G401 (cell line): Measurements from ENCODE around the gene INSC. TPM values are rescaled to one million over a fixed set of nuclear protein-coding genes. Genes with fewer than 3 reads are reported as not detected.

Experiments
- DNase-seq: peaks from one replicate; pipeline ENCODE4 v3.0.0-alpha.2; 2015; ENCODE audit warnings: low spot score
- in situ Hi-C: cut with HindIII; loops from 2 replicates; pipeline ENCODE4 v1.10.0; 2016; ENCODE audit warnings: low sequenced_read_pairs, mixed read lengths
- total RNA-seq: library from RNA; depleted of rRNA; stranded (reverse); fragments of >200 nt; shearing (Covaris generic); gene quantifications from 2 replicates; pipeline ENCODE4 v1.2.3, GENCODE V29; 2014

The INSC gene
- total RNA-seq, 1 experiment from 2014 or later = not detected

DNA sequence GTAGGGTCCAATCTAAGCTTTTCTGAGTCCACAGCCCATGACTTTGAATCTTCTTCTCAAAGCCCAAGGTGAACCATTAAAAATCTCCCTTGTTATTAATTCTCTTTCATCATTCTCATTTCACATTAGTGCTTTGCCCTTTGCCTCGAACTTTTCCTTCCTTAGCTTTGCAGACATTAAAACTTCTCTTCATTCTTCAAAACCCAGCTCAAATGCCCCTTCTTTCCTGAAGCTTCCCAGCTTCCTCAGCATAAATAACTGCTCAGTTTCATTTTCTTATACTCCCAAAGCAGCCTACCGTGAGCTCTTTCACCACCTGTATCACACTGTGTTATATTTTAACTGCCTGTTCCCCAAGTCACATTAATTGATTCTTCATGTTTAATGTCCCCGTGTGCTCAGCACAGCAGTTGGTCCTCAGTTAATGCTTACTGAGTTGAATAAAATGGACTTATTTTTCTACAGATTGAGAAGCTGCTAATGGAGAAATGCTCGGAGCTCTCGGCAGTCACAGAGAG is 62.0 kb downstream of the INSC start:
- in situ Hi-C loops = no loop called here
- DNase-seq = no peak

DNA sequence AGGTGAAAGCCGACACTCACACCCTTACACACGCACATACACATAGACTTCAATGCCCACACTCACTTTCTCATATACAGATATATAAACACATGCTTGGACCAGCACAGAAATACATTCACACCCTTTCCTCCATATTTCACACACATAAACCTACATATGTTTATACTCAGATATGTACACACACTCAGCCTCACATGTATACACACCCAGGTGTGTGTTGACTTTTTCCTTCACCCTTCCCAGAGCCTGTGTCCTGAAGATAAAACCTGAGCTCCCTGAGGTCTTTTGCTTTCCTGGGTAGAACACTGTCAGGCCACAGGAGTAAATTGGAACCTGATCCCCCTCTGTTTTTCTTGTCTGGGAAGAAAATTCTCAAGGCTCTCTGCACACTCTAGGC is 62.8 kb downstream of the INSC start:
- in situ Hi-C loops = no loop called here

DNA sequence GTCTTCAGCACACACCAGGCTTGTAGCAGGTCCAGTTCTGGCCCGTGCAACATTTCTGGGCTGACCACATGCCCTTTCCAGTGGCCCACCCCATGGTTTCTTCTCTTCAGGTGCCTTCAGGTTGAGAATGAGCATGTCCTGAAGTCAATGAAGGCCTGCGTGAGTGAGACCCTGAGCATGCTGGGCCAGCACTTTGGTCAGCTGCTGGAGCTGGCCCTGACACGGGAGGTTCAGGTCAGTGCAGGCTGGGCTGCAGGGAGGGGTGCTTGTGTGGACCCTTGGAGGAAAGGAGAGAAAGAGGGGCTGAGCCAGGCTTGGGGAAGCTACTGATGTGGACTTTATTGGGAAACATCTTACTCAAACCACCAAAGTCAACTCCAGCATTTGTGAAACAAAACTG is 63.5 kb downstream of the INSC start:
- DNase-seq = no peak
- in situ Hi-C loops = no loop called here

More for the DNA sequence above, 62.8 kb downstream of the INSC start:
- DNase-seq = no peak

DNA sequence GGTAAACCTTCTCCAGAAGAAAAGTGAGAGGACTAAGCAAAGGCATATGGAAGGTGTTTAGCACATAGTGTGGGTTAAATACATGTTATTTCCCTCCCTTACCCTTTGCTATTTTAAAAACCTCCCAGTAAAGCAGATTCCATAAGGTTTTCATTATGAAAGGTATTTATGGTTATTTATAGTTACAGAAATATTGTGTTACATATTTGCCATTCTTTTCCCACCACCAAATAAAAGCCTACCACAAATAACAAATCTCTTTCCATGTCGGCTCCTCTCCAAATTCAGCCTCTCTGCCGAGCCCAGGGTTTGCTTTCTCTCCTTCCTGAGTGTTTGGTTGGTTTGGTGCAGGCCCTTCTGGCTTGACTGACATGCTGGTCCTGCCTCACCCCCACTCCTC is 64.4 kb downstream of the INSC start:
- in situ Hi-C loops = no loop called here
- DNase-seq = no peak

DNA sequence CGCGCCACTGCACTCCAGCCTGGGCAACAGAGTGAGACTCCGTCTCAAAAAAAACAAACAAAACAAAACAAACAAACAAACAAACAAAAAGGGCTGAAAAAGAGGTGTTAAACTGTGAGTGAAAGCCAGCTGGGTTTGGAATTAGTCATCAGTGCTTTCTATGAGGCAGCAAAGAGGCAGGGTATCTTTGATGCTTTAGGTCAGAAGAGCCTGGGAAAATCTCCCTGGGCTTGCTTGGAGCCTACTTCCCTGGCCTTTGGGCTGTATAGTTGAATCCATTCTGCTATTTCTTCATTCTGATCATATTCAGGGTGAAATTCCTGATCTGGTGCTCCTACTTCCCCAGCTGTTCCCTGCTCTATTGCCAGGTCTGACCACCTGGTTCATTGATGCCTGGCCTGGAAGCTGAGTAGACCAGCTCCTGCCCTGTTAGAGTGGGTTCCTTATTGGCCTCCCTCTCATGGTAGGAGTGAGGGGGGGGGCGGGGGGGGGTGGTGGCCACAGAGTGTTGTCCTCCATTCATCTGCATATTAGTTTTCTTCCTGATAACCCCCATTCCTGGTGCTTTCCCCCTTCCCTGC is 65.6 kb downstream of the INSC start:
- in situ Hi-C loops = no loop called here
- DNase-seq = no peak

DNA sequence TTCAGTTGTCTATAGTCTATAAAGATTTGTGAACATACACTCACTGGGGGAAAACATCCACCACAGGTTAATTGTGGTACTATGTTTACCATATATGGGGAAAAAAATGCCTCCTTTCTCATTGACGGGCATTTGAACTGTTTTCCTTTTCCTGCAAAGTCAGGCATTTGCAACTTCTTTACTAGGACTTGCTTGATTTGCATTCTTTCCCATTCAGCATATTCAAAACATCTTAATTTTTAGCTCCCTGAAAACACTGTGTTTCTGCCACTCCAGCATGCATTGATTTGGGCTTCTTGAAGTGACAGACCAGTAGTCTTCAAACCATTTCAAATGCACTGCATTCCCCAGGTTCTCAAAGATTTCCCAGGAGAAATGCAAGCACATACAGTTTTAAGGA is 67.6 kb downstream of the INSC start:
- no peak for DNase-seq
- in situ Hi-C loops = no loop called here

DNA sequence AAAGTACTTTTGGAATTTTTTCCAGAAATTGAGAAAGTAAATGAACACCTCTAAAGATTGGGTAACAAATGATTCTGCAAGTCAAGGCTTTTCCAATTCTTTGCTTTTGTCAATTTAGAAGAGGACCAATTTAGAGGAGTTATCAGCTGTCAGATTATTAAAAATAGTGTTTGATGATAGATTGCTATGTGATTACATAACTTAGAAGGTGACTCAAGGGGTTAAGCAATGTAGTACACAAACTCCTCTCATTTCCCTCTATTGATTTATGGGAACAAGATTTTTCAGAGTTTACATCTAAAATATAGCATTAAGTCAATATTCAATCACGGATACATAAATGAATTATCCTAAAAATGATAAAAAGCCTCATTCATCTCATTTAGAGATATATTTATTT is 70.3 kb downstream of the INSC start:
- in situ Hi-C loops = no loop called here
- no peak for DNase-seq

DNA sequence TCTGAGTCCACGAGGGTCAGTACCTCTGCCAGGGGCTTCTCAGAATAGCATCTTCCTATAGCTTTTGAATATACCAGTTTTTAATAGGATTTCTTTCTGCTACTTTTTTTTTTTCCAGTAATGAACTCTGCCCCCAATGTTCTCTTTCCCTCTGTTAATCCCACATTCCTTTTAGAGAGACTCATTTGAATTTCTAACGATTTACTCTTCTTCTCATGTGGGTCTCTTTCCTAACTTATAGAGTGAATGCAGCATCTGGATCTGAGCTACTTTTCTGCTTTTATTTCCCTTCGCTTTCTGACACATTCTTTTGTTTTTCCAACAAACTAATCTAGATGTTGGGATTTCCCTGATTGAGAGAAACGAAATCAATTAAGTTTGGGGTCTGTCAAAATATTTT is 71.4 kb downstream of the INSC start:
- in situ Hi-C loops = no loop called here
- DNase-seq = no peak

DNA sequence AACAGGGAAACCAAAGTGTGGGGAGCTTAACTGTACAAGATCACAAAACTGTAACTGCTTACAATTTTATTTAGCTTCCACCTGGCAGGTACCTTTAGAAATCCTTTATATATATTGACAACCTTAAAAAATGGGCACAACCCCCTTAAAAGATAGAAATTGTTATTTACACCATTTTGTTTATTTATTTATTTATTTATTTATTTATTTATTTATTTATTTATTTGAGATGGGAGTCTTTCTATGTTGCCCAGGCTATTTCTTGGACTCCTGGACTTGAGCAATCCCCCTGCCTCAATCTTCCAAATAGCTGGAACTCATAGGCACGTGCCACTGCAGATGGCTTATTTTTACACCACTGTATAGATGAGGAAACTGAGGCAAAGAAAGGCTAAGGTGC is 74.5 kb downstream of the INSC start:
- no peak for DNase-seq
- in situ Hi-C loops = no loop called here

DNA sequence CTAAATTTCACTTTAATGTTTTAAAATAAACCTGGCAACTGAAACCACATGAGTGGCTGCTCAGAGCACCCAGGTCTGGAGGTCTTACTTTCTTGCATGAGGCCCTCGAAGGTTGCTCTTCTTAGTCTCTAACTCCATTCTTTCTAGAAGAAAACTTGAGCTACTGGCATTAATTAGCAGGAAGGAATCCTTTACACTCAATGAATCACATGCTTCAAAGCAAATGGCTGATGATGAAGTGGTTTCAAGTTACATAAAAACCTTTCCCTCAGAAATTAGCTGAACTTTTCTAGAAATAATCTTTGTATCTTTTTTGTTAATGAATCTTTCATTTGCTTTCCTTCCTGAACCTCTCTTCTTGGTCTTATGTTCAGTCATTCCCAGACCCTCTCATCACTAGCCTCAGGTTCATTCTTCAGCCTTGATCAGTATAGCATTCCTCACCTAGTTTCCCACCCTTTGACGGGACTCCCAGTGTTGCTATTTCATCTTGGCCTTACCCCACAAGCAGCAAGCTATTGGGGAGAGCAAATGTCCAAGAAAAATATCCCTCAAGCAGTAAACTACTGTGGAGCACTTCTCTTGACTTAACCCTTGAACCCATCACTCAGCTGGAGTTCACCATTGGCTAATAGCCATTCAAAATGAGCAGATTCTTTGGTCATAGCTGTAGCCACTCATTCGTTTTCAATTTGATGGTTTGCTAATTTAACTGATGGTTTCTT is 75.1 kb downstream of the INSC start:
- in situ Hi-C loops = no loop called here
- DNase-seq = no peak

DNA sequence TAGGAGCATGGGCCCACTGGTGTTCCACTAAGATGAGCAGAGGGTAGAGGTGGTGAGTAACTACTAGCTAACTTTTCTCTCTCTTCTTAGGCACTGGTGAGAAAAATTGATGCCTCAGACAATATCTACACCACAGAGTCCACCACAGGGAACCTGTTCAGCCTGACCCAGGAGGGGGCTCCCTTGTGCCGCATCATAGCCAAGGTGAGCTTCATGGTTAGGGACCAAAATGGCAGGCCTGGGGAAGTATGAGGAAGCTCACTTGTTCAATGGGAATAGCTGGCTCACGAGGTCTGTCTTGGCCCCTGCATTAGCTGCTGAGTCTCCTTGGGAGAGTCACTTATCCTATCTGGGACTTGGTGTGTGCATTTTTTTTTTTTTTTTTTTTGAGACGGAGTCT is 75.9 kb downstream of the INSC start:
- no peak for DNase-seq
- in situ Hi-C loops = no loop called here

DNA sequence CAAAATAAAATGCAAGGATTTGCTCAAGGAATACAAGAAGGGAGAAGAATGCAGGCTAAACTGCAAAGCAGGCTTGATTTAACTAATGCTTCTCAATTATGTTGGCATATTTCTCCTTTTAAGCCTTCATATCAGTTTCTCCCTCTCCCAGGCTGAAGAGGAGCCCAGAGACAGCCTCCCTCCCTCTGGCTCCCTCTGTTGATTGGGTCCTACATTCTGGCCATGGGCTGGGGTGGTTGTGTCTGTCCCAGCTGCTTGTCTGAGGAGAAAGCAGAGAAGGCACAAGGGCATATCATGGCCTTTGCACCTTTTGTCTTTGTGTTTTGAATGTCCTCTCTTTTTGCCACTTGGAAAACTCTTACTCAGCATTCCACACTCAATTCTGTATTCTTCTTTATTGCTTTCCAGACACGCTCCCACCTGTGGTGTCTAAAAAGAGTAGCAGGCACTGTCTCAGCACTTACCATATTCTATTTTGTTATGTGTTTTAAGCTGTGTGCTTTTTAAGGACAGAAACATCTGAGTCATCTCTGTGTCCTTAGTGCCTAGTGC is 77.4 kb downstream of the INSC start:
- no peak for DNase-seq
- in situ Hi-C loops = no loop called here

DNA sequence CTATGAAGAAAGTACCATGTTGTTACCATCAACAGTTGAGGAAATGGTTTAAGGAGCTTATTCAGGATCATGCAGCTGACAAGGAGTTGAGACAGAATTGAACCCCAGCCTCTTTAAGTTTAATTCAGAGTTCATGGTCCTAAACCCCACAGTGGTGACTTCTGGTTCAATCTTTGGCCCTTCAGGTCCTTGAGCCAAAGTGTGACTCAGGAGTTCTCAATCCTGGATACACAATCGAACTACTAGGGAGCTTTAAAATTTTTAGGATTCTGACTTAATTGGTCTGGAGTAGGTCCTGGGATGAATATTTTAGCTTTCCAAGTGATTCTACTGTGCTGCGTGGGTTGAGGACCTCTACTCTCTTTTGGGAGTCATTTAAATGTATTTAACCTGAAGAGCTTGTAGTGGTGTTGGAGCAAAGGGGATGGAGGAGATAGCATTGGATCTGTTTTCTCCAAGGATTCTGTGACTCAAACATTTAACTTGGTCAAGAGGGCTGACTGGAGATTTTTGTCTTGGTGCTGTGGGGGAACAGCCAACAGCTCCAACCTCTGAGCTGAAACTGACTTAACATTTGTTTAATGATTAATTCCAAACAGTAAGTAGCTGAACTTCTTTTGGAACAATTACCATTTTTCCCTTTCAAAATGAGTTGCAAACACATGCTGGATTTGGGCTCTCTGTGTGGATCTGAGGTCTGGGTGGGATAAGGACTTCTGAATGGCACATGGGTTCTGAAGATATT is 80.1 kb downstream of the INSC start:
- in situ Hi-C loops = no loop called here
- DNase-seq = no peak

DNA sequence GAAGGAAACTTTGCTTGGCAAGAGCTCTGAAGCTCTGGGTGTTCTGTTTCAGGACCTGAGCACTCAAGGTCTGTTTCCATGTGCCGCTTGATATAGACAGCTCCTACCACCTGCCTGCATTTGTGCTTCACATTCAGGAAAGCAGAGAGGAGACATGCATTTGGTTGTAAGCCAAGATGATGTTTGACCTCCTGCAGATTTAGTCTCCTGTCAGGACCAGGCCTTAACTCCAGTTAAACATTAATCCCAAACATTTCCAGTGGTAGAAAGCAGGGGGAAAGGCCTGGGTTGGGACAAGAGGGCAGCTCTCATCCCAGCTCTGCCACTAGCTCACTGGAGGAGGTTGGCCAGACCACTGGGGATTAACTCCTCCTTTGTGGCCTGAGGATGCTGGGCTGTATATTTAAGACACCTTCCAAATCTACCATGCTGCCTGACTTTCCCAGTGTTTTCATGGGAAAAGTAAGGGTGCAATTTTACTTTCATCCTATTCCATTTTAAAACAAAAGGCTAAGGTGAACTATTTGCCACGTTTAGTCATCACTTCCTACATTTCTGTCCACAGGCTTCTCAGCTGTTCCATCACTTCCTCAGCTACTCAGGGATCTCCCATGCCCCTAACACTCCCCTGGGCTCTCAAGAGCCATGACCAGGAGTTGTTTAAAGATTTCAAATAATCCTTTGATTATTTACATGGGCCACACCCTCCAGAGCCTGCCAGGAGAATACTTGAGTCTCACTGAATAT is 80.9 kb downstream of the INSC start:
- DNase-seq = no peak
- in situ Hi-C loops = no loop called here

DNA sequence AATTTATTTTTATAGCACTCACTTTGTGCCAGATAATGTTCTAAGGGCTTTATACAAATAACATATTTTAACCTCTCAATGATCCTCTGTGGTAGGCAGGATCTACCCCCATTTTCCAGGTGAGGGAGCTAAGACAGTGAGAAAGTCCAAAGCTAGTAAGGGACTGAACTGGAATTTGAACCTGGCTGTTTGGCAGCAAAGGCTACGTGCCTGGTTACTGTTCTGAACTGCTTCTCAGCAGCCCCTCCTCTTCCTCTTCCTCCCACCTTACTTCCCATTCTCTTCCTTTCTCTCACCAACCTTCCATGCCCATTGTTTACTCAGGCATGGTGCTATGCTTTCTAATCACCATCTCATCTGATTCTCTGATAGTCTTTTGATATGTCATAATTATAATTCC is 82.0 kb downstream of the INSC start:
- in situ Hi-C loops = no loop called here
- no peak for DNase-seq

DNA sequence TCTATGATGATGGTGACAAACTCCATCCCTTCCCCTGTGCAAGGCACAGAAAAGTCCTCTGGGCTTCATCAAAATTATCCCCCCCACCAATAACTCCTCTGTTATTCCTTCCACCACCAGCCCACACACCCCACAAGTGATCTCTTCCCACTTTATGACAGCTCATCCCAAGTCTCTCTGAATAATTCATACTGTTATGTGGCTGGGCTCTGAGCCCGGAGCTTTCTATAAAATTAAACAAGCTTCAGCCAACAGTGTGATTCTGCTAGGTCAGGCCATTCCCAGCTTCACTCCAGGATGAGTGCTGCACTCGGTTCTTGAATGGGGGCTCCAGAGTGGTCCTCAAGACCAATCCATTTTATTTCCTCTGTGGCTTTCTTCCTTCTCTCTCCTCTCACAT is 83.0 kb downstream of the INSC start:
- in situ Hi-C loops = no loop called here
- no peak for DNase-seq

DNA sequence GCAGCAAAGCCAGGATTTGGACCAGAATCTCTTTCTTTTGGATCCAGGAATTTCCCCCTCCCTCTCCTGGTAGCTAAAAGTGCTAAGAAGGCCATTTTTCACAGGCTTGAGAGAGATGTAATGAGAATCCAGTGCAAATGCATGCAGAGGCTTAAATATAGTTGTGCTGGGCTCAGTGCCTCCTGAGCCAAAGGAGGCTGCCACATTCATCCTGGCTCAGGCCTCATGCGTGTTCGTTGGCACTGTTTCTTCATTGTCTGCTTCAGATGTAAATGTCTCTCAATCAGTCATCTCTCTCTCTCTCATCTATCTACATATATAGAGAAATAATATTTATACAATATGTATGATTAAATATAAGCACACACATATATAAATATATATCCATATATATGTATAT is 83.6 kb downstream of the INSC start:
- in situ Hi-C loops = no loop called here
- DNase-seq = no peak

DNA sequence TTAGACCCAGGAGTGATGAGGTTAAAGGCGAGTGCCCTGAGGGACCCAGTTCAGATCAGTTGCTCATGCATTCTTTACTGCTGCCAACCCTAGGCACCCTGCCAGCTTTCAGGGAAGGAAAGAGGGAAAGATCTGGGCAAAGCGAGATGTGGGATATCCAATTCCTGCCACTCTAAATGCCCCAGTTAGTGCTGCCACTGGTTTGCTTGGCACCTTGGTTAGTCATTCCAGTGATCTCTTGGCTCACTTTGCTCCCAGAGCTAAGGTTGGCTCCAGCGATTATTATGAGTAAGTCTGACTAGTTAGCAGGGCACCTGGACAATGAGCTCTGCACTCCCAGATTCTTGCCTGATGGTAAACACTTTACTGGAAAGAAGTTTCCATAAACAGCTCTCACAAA is 85.0 kb downstream of the INSC start:
- peak; percentile 6 for DNase-seq
- in situ Hi-C loops = no loop called here

DNA sequence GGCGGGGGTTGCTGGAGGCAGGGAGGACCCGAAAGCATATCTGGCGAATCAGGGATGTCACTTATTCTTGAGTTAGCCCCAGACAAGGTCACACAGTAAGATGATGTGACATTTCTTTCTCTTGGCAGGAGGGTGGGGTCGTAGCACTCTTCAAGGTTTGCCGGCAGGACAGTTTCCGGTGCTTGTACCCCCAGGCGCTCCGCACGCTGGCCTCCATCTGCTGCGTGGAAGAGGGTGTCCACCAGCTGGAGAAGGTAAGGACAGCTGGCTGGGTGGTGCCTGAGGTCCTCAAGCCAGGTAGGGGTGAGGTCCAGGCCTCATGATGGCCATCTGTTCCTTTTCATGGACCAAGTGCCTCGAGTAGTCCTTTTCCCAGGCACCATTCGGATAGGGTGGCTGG is 86.0 kb downstream of the INSC start:
- in situ Hi-C loops = no loop called here
- no peak for DNase-seq

DNA sequence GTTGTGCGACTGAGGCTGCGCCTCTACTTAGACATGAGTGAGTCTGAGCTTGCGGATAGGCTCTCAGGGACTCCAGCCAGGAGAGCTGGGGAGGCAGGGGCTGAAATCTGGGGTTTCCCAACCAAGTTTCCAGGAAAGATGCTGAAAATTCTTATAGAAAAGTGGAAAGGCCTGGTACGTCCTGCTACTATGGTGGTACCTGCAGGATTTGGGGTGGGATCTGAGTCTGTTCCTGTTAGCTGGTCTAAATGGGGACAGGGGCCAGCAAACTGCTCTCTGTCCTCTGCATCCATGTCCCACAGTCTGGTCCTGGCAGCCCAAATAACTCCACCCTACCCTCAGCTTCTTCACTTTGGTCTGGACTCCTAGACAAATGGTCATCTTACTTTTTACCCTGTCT is 86.9 kb downstream of the INSC start:
- DNase-seq = no peak
- in situ Hi-C loops = no loop called here
